K562 (cell line): Measurements from ENCODE around the gene SLC9A7. TPM values are rescaled to one million over a fixed set of nuclear protein-coding genes. Genes with fewer than 3 reads are reported as not detected.

Experiments
- ATAC-seq: fragments of 200-7000 bp; cut with Tn5 transposase; 3 replicates; pipeline ENCODE4 v1.9.1; 2020; ENCODE audit warnings: moderate library complexity
- BruUV-seq: library from RNA; stranded (reverse); fragments of 400-500 nt; replicated peaks from 2 replicates; lab custom pipeline; 2021; lab: Mats Ljungman, UMichigan
- CTCF ChIA-PET: fragments of 300-600 bp; formaldehyde crosslinking; extraction: SDS; loops from one replicate; lab custom pipeline; 2021; ENCODE audit warnings: low intra/inter-chr PET ratio; lab: Yijun Ruan, JAX
- POLR2A ChIA-PET: fragments of 300-600, 350-650 bp; sonication (Branson Sonifier 250); formaldehyde crosslinking; extraction: SDS; loops from one replicate; lab custom pipeline; 2021; ENCODE audit warnings: antibody characterized with exemption, inconsistent platforms; lab: Yijun Ruan, JAX
- DNase-seq, 4 experiments: peaks; one replicate each; pipeline versions ENCODE4 v3.0.0 to v3.0.0-alpha.2; 2011 to 2018; ENCODE audit warnings: low spot score in 3 of 4, mixed read lengths in 3 of 4; ENCODE audit errors: extremely low read depth in 1 of 4
- FAIRE-seq: peaks from 2 replicates; lab custom pipeline; 2011; peaks lifted over from hg19 to GRCh38; lab: Jason Lieb, UNC
- H2AFZ ChIP-seq: 2 replicates; pipeline ENCODE4 v1.6.0; 2011; ENCODE audit warnings: low read depth, low read length, control low read depth, inconsistent platforms
- H3K27ac ChIP-seq: fragments of 200-600 bp; 3 replicates; pipeline ENCODE4 v1.8.0; 2011; ENCODE audit warnings: low read depth, mild to moderate bottlenecking, control low read depth, inconsistent platforms, low read length, moderate library complexity, mixed read lengths; ENCODE audit errors: extremely low read depth
- H3K27me3 ChIP-seq, 2 experiments: fragments of 300-600 bp in 1 of 2; 2 replicates in 1 of 2; 3 replicates in 1 of 2; pipeline versions ENCODE4 v1.6.0 to v1.8.0; 2011; ENCODE audit warnings: inconsistent platforms in 2 of 2, low read length in 2 of 2, mild to moderate bottlenecking in 1 of 2, mixed read lengths in 1 of 2, moderate library complexity in 1 of 2; ENCODE audit not compliant: control insufficient read depth in 2 of 2, insufficient read depth in 2 of 2
- H3K36me3 ChIP-seq: fragments of 300-600 bp; 3 replicates; pipeline ENCODE4 v1.8.0; 2011; ENCODE audit warnings: mild to moderate bottlenecking, low read length, inconsistent platforms; ENCODE audit not compliant: control insufficient read depth, insufficient read depth
- H3K4me1 ChIP-seq, 2 experiments: fragments of 200-600 bp in 1 of 2; replicated peaks in 1 of 2; 2 replicates in 1 of 2; 3 replicates in 1 of 2; pipeline versions ENCODE4 v1.5.1 to v1.8.0; 2011; ENCODE audit warnings: inconsistent platforms in 2 of 2, low read length in 2 of 2, mild to moderate bottlenecking in 1 of 2, mixed read lengths in 1 of 2, moderate library complexity in 1 of 2; ENCODE audit not compliant: control insufficient read depth in 2 of 2, insufficient read depth in 2 of 2
- H3K4me2 ChIP-seq: 2 replicates; pipeline ENCODE4 v1.6.1; 2011; ENCODE audit warnings: low read length, control low read depth, inconsistent platforms, mixed read lengths; ENCODE audit not compliant: insufficient read depth
- H3K4me3 ChIP-seq: fragments of 200-600 bp; sonication (generic), shearing (Covaris generic); 2 replicates; pipeline ENCODE4 v1.5.1; 2016; ENCODE audit warnings: control low read depth, inconsistent platforms
- H3K79me2 ChIP-seq: fragments of 200-600 bp; 3 replicates; pipeline ENCODE4 v1.8.0; 2011; ENCODE audit warnings: low read length, inconsistent platforms; ENCODE audit not compliant: control insufficient read depth, insufficient read depth
- H3K9ac ChIP-seq, 2 experiments: 2 replicates each; pipeline versions ENCODE4 v1.6.0 to v1.6.1; 2011; ENCODE audit warnings: low read depth in 2 of 2, low read length in 2 of 2, control low read depth in 1 of 2, inconsistent platforms in 1 of 2, mild to moderate bottlenecking in 1 of 2, mixed read lengths in 1 of 2; ENCODE audit not compliant: insufficient read depth in 1 of 2
- H3K9me1 ChIP-seq: one replicate; pipeline ENCODE4 v1.6.0; 2011; ENCODE audit warnings: inconsistent platforms, mild to moderate bottlenecking, low read length, moderate library complexity; ENCODE audit not compliant: control insufficient read depth, insufficient read depth
- H3K9me3 ChIP-seq: replicated peaks from 2 replicates; pipeline ENCODE4 v1.5.1; 2011; ENCODE audit warnings: low read depth, low read length, inconsistent platforms; ENCODE audit not compliant: control insufficient read depth, insufficient read depth
- H4K20me1 ChIP-seq: replicated peaks from 2 replicates; pipeline ENCODE4 v1.6.1; 2011; ENCODE audit warnings: low read length, inconsistent platforms, mixed read lengths; ENCODE audit not compliant: control insufficient read depth, insufficient read depth
- FOXM1 ChIP-seq, 2 experiments: fragments of 450-650 bp in 1 of 2; sonication (generic) in 1 of 2; formaldehyde crosslinking in 1 of 2; IDR thresholded peaks; 2 replicates each; pipeline versions ENCODE4 v1.6.1 to v1.9.0; 2017 to 2022; ENCODE audit warnings: low read depth in 2 of 2, mild to moderate bottlenecking in 2 of 2, missing genetic modification reagents in 1 of 2, moderate library complexity in 1 of 2
- KAT7 ChIP-seq: sonication (generic); formaldehyde crosslinking; IDR thresholded peaks from 2 replicates; pipeline ENCODE4 v1.8.0; 2022; ENCODE audit warnings: missing genetic modification reagents, mild to moderate bottlenecking, borderline replicate concordance
- NCOR1 ChIP-seq: fragments of 450-650 bp; IDR thresholded peaks from 2 replicates; pipeline ENCODE4 v1.6.1; 2016; ENCODE audit warnings: mild to moderate bottlenecking, moderate library complexity
- OTX1 ChIP-seq: fragments of 450-650 bp; formaldehyde crosslinking; IDR thresholded peaks from 2 replicates; pipeline ENCODE4 v1.4.0; 2022; ENCODE audit warnings: mild to moderate bottlenecking
- RBM25 ChIP-seq: fragments of 200-400 bp; formaldehyde crosslinking; IDR thresholded peaks from 2 replicates; pipeline ENCODE4 v1.6.1; 2018; ENCODE audit warnings: low read length, low read depth, moderate library complexity; ENCODE audit not compliant: severe bottlenecking
- SMARCA5 ChIP-seq: fragments of 450-650 bp; IDR thresholded peaks from 2 replicates; pipeline ENCODE4 v1.6.1; 2016
- SMARCE1 ChIP-seq: fragments of 450-650 bp; IDR thresholded peaks from 2 replicates; pipeline ENCODE4 v1.7.1; 2016; ENCODE audit warnings: mild to moderate bottlenecking
- SNIP1 ChIP-seq: fragments of 450-650 bp; IDR thresholded peaks from 2 replicates; pipeline ENCODE4 v1.7.1; 2017; ENCODE audit warnings: low read depth, mild to moderate bottlenecking
- ZBTB7A ChIP-seq: IDR thresholded peaks from 2 replicates; pipeline ENCODE4 v1.6.1; 2011; ENCODE audit warnings: low read depth, mild to moderate bottlenecking, low read length, moderate library complexity, borderline replicate concordance; ENCODE audit not compliant: control insufficient read depth
- ZBTB8A ChIP-seq: fragments of 450-650 bp; IDR thresholded peaks from 2 replicates; pipeline ENCODE4 v1.6.1; 2018; ENCODE audit warnings: mild to moderate bottlenecking, moderate library complexity; ENCODE audit not compliant: partially characterized antibody
- ZNF165 ChIP-seq: fragments of 250-450 bp; sonication (Bioruptor Pico); IDR thresholded peaks from 2 replicates; pipeline ENCODE4 v1.4.0; 2020; ENCODE audit warnings: borderline replicate concordance
- ZNF217 ChIP-seq: sonication (generic); formaldehyde crosslinking; IDR thresholded peaks from 2 replicates; pipeline ENCODE4 v1.8.0; 2022; ENCODE audit warnings: mild to moderate bottlenecking, missing genetic modification reagents
- ZNF561 ChIP-seq: fragments of 450-650 bp; formaldehyde crosslinking; conservative IDR thresholded peaks from 2 replicates; pipeline ENCODE4 v1.4.0; 2020; ENCODE audit warnings: mild to moderate bottlenecking, moderate library complexity
- ZNF76 ChIP-seq: fragments of 250-450 bp; sonication (Bioruptor Pico); IDR thresholded peaks from 2 replicates; pipeline ENCODE4 v1.4.0; 2020; ENCODE audit warnings: mild to moderate bottlenecking, moderate library complexity, borderline replicate concordance
- WGBS: fragments of 100-300 bp; shearing (Covaris generic); methylation state at CpG from one replicate; pipeline ENCODE4 v1.1.6; 2016; ENCODE audit warnings: low coverage, mixed read lengths; ENCODE audit not compliant: insufficient coverage; ENCODE audit errors: missing lambda C conversion rate; 5-methylcytosine and 5-hydroxymethylcytosine counted together
- in situ Hi-C: fragments of 300-500 bp; cut with MboI; formaldehyde crosslinking; loops from 4 replicates; pipeline ENCODE4 v1.15.0; 2018; ENCODE audit warnings: inconsistent platforms, mixed read lengths
- intact Hi-C: fragments of 100-400 bp; cut with micrococcal nuclease; formaldehyde crosslinking; loops from 2 replicates; pipeline ENCODE4 v1.14.2; 2022
- polyA plus RNA-seq, 8 experiments: library from polyadenylated mRNA; depleted of rRNA in 4 of 8; stranded (reverse) in 5 of 8; unstranded in 3 of 8; fragments of >200 nt; fragmentation: Nextera tagmentation in 2 of 8; fragmentation: Illumina TruSeq in 1 of 8; extraction: Ambion mirVana in 2 of 8; extraction: Trizol in 1 of 8; gene quantifications; 2 replicates each; pipeline versions ENCODE4 v1.2.1 to v1.2.3, GENCODE V29; 2011 to 2014; ENCODE audit warnings: inconsistent platforms in 1 of 8, missing spikeins in 1 of 8
- total RNA-seq, 7 experiments: library from RNA; depleted of rRNA in 6 of 7; stranded (reverse); fragments of >200 nt in 6 of 7; fragmentation: Illumina TruSeq in 2 of 7; extraction: Trizol in 2 of 7; gene quantifications; 2 replicates each; pipeline versions ENCODE4 v1.2.1 to v1.2.3, GENCODE V29; 2011 to 2021; ENCODE audit warnings: low replicate concordance in 1 of 7

SLC9A7 gene
- total and polyA plus RNA-seq, 9 of the 15 experiments (the other 6 are each of a cell fraction or from before 2014, with no cell fraction given): 0.04 to 0.13 (median 0.09) TPM; not detected in 5

DNA sequence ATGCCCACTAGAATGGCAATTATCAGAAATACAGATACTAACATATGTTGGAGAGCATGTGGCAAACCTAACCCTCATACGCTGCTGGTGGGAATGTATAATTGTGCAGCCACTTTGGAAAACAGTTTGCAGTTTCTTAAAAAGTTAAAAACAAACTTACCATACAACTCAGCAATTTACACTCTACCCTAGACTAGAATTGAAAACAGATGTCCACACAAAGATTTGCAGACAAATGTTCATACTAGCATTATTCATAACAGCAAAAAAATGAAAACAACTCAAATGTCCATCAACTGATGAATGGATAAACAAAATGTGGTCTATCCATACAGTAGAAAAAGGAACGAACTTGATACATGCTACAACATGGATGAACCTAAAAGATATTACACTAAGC is 64.4 kb downstream of the SLC9A7 start:
- no peaks in the 10 kb centered on the region; the same call in 1 of the 2 replicates for H4K20me1 ChIP-seq
- intact Hi-C loops: no loop called here
- ChIA-PET POLR2A (no interaction called here), CTCF (no interaction called here)
- in situ Hi-C loops: no loop called here
- no peak overlapping the region for H3K4me3 ChIP-seq
- H3K4me1 ChIP-seq: no peaks in the 10 kb centered on the region
- H3K9ac ChIP-seq: no peak overlapping the region
- no TSS peak for BruUV-seq
- H3K9me1 ChIP-seq: no peaks in the 10 kb centered on the region
- no peak overlapping the region for H2AFZ ChIP-seq
- H3K36me3 ChIP-seq: no peaks in the 10 kb centered on the region
- H3K27ac ChIP-seq: no peak overlapping the region
- no peak for TF ChIP-seq ZBTB8A
- TF ChIP-seq ZBTB7A: no peak
- TF ChIP-seq FOXM1 (IDR thresholded peaks at IDR 0.05; ENCODE audit: low read depth): no peak
- TF ChIP-seq FOXM1 (CRISPR knock-in tag; IDR thresholded peaks at IDR 0.05; ENCODE audit: low read depth): no peak
- no peak for TF ChIP-seq ZNF76
- TF ChIP-seq OTX1: no peak
- TF ChIP-seq ZNF217 (CRISPR knock-in tag): no peak
- TF ChIP-seq ZNF561: no peak
- TF ChIP-seq KAT7 (CRISPR knock-in tag): no peak
- TF ChIP-seq SMARCA5: no peak
- TF ChIP-seq NCOR1: no peak
- TF ChIP-seq SNIP1: no peak
- TF ChIP-seq RBM25: no peak
- TF ChIP-seq ZNF165 (CRISPR knock-in tag): no peak
- no peak for TF ChIP-seq SMARCE1
- FAIRE-seq (no peak), DNase-seq (no peak), ATAC-seq (no peak)
- no peaks in the 10 kb centered on the region for H3K79me2 ChIP-seq
- no peak overlapping the region for H3K4me2 ChIP-seq
- no peaks in the 10 kb centered on the region for H3K9me3 ChIP-seq
- H3K27me3 ChIP-seq: no peaks in the 10 kb centered on the region
- 3% methylated on average over 2 of the region's 2 CpGs for WGBS
